SH-SY5Y (cell line): ENCODE measurements around the gene BCAT1.

Experiments used
- GATA2 ChIP-seq: IDR thresholded peaks from 2 replicates; pipeline ENCODE4 v1.6.1; 2011; ENCODE audit warnings: mild to moderate bottlenecking, low read depth, low read length
- GATA3 ChIP-seq: IDR thresholded peaks from 2 replicates; pipeline ENCODE4 v1.6.1; 2011; ENCODE audit warnings: low read depth, mild to moderate bottlenecking, low read length, moderate library complexity

DNA sequence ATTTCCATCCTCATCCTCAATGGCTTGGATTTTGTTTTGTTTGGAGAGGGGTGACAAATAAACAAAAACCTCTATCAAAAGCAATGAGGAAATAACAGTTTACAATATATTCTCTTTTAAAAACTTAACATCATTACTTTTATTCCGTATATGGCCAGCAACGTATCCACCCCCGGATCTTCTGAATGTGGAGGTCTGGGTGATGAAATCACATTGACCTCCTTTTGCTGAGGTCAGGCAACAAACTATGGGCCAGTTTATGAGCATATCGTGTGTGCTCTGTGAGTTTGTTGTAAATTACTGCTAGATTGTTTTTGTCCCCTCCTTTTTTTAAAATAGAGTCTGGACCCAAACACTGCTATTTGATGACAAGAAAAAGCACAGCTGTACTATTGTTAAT is 178.1 kb downstream of the BCAT1 start:
- TF ChIP-seq GATA3 (no peak), GATA2 (no peak)
